Left forelimb (tissue), 1 donor: ENCODE results near the gene KDM8.

Experiments used
- DNase-seq: peaks from one replicate; pipeline ENCODE4 v3.0.0-alpha.2; 2018; ENCODE audit warnings: low spot score

The KDM8 gene

GRCh38 chr16:27203507-27204311, at the start of gene KDM8:
Gene KDM8, plus strand, starts transcription at chr16:27203526. Its CDS starts 6,598 bp downstream, at chr16:27210124.
- peak; percentile 99 for DNase-seq

- DNase-seq = no peak
Observed at GRCh38 chr16:27154705-27155521, 48.4 kb upstream of the KDM8 start.

GRCh38 chr16:27156579-27156978, 46.7 kb upstream of the KDM8 start:
- DNase-seq = no peak

- DNase-seq = no peak
Observed at GRCh38 chr16:27161398-27161797, 41.9 kb upstream of the KDM8 start.

GRCh38 chr16:27164352-27164751, 39.0 kb upstream of the KDM8 start:
- no peak for DNase-seq

- no peak for DNase-seq
Observed at GRCh38 chr16:27165576-27165975, 37.8 kb upstream of the KDM8 start.

- no peak for DNase-seq
Observed at GRCh38 chr16:27168790-27169189, 34.5 kb upstream of the KDM8 start.

- no peak for DNase-seq
Observed at GRCh38 chr16:27169511-27170071, 33.7 kb upstream of the KDM8 start.

- no peak for DNase-seq
Observed at GRCh38 chr16:27171584-27171983, 31.7 kb upstream of the KDM8 start.

- DNase-seq = no peak
Observed at GRCh38 chr16:27174007-27174406, 29.3 kb upstream of the KDM8 start.

- no peak for DNase-seq
Observed at GRCh38 chr16:27174798-27175197, 28.5 kb upstream of the KDM8 start.

GRCh38 chr16:27175888-27176287, 27.4 kb upstream of the KDM8 start:
- DNase-seq = no peak

GRCh38 chr16:27177031-27177774, 26.1 kb upstream of the KDM8 start:
- DNase-seq = no peak

- peak; percentile 86 for DNase-seq
Observed at GRCh38 chr16:27179500-27180072, 23.7 kb upstream of the KDM8 start.

GRCh38 chr16:27181019-27181790, 22.1 kb upstream of the KDM8 start:
- no peak for DNase-seq

- no peak for DNase-seq
Observed at GRCh38 chr16:27182906-27183405, 20.4 kb upstream of the KDM8 start.

GRCh38 chr16:27185776-27186130, 17.6 kb upstream of the KDM8 start:
- DNase-seq = no peak

GRCh38 chr16:27188633-27189032, 14.7 kb upstream of the KDM8 start:
- DNase-seq = no peak

GRCh38 chr16:27189335-27189972, 13.9 kb upstream of the KDM8 start:
- peak; percentile 72 for DNase-seq

GRCh38 chr16:27190316-27190871, 12.9 kb upstream of the KDM8 start:
- DNase-seq = no peak
